HG03108 (cell line): ENCODE results near the gene DCAF7.

Experiments used
- ATAC-seq: cut with Tn5 transposase; IDR thresholded peaks from one replicate; pipeline ENCODE4 v1.9.1; 2021; ENCODE audit warnings: moderate library complexity; ENCODE audit not compliant: unreplicated experiment

The DCAF7 gene

DNA sequence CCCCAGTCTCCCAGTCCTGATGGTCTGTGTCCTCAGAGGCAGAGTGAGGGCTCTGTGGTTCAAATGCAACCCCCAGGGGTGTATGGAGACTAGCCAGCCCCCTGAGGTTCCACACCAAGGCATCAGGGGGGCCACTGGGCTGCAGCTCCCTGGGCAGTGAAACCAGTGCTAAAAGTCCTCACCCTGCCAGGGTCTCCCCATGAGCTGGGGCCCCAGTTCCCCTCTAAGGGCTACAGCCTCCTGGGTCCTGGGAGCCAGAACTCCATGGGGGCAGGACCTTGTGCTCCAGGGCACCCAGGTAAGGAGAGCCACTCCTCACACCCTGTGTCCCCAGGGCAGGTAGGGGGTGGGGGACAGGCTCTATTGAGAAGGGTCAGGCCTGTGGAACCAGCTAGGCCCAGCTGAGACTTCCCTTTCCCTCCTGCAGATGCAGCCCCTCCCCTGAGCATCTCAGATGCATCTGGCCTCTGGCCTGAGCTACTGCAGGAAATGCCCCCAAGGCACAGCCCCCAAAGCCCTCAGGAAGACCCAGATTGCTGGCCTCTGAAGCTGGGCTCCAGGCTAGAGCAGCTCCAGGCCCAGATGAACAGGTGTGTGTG lies 6.4 kb upstream of the DCAF7 start:
- no peak for ATAC-seq

DNA sequence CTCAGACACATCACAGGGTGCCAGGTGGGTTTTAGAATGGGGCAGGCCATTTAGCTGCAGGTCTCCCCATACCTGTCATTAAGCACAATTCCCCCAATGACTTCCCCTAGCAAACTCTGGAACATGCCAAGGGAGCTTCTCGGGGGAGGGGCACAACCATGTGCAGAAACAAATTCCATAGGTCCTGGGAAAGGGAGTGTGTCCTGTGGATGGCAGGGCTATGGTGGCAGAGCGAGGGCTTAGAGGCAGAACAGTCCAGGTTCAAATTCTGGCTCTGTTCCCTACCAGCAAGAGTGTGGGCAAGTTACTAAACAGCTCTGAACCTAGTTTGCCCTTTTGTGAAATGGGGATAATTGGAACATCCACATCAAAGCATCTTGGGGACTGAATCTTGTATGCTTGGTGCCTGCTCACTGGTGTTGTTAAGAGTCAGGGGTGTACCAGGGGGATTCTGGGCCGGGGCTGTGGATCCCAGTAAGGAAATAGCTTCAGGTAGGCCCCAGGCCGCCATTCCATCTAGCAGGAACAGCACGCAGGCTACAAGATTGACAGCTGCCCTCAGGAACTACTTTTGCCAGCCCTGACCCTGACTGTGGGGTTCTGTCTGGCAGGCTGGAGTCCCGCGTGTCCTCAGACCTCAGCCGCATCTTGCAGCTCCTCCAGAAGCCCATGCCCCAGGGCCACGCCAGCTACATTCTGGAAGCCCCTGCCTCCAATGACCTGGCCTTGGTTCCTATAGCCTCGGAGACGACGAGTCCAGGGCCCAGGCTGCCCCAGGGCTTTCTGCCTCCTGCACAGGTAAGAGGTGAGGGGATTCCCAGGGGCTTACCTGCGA lies 5.6 kb upstream of the DCAF7 start:
- ATAC-seq = no peak

DNA sequence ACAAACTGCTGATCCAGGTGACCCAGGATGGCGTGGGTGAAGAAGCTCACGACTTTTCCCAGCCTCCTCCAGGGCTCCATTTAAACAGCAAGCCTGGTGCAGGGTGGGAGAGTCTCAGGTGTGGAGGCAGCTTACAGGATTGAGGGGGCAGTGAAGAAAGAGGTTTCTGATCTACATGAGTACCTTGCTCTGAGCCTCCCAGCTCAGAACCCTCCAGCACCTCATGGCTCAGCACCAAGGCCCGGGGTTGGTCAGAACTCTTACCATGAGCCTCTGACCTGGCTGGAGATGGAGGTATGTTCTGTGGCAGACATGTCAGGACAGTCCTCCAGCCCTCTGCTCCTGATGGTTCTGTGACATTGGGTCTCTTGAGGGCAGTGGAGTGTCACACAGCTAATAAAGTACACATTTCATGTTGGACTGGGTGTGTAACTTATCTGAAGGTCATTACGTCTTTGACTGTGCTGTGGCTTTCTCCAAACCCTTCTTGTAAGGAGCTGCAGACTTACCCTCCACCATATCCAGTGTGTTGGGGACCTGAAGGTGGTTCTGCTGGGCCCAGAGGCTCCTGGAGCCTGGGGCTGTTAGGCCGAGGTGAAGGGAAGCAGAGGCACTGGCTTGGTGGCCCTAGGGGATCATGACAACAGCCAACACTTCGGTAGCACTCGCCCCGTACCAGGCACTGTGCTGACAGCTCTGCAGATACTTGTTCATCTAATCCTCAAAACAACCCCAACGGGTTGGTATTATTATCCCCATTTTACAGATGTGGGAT lies 3.8 kb upstream of the DCAF7 start:
- ATAC-seq = no peak

GRCh38 chr17:63547083-63547523 lies 3.2 kb upstream of the DCAF7 start:
- no peak for ATAC-seq

DNA sequence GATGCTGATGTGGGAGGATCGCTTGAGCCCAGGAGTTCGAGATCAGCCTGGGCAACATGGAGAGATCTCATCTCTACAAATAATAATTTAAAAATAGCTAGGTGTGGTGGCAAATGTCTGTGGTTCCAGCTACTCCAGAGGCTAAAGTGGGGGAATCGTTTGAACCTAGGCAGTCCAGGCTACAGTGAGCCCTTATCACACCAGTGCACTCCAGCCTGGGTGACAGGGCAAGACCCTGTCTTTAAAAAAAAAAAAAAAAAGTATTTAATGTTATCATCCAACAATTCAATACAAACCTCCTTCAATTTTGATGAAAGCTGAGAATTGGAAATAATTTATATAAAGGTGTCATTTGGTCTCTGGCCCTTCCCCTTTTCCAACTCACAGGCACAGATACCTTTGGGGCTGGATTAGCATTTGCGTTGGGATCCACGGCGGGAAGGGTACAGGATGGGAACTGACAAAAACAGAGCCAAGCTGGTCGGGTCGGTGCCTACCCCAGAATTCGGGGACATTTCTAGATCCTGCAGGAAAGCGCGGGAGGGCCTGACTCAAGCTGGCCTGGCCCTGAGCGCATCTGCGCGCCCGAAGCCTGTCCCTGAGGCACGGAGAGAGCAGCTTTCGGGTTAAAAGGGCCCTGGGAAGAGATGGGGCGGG lies 860 bp upstream of the DCAF7 start:
- no peak for ATAC-seq

GRCh38 chr17:63550817-63551639 lies 751 bp downstream of the DCAF7 start:
- ATAC-seq = no peak

DNA sequence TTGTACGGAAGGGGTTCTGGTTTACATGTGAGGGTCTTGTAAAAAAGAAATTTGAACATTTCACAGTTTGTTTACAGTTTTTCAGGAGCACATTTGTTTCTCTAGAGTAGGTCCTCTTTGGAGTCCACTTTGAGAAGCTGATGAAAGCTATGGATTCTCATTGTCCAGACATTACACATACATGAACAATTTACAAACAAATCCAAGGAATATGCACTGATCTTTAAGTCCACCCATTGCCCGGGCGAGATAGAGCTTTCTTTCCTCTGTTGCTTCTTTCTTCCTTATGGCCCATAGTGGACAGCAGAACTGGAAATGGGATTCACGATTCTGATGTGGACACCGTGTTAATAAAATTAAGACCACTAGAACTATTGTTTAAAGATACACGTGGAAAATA lies 1.9 kb downstream of the DCAF7 start:
- no peak for ATAC-seq

DNA sequence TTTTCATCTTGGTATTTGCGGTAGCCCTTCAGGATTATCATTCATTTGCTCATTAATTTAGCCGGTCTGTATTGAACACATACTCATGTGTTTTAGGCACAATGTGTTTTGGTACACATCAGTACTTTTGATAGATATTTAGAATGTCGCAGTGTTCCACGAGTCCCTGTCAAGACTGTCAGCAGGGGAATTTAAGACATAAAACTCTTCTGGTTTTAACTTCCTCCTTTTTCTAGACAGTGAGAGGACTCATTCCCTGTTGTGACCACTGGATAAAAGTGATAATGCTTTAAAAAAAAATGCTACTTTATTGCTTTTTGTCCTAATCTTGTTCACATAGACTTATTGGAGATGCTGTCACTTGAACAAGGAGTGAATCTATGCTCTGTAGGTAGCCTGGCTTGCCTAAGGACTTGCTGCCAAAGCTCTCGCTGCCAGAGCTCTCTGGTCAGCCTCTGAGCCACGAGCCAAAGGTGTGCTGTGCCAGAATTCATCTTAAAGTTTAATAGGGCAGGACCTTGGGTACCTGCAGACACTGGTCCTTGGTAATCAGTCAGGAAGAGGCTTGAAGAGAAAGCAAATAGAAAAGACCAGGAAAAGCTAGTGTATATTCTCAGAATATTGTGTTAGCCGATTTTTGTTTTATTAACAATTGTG lies 5.4 kb downstream of the DCAF7 start:
- no peak for ATAC-seq

GRCh38 chr17:63557416-63557815 lies 7.1 kb downstream of the DCAF7 start:
- ATAC-seq = no peak

DNA sequence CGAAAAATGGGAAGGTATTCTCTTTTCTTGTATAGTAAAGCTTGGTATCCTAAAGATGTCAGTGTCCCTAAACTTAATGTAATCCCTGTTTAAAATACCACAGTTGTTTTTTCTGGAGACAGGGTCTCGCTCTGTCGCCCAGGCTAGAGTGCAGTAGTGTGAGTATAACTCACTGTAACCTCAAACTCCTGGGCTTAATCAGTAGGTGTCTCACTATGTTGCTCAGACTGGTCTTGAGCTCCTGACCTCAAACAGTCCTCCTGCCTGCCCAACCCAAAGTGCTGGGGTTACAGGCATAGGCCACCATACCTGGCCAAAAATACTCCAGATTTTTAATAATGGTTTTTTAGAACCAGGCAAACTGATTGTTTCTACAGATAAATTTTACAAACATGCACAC lies 8.2 kb downstream of the DCAF7 start:
- no peak for ATAC-seq

DNA sequence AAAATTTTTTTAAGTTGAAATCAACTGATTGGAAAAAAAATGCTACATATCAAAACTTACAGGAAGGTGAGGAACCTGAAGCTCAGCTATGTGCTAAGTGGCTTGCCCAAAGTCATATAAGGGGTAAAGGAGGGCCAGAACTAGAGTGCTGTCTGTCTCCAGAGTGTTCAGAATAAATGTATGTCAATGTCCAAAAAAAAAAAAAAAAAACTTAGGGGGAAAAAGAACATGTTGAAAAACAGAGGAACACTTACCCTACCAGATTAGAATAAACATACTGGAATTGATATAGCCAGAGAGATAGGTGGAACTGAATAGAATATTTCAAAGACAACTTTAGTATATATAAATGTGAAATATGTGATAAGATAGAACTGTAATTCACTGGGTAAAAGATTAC lies 11.5 kb downstream of the DCAF7 start:
- ATAC-seq = no peak

GRCh38 chr17:63563339-63563738 lies 13.1 kb downstream of the DCAF7 start:
- no peak for ATAC-seq

- no peak for ATAC-seq
These were observed 14.3 kb downstream of the DCAF7 start for GRCh38 chr17:63564562-63564961.

- ATAC-seq = no peak
These were observed 17.0 kb downstream of the DCAF7 start for GRCh38 chr17:63567229-63567628.

DNA sequence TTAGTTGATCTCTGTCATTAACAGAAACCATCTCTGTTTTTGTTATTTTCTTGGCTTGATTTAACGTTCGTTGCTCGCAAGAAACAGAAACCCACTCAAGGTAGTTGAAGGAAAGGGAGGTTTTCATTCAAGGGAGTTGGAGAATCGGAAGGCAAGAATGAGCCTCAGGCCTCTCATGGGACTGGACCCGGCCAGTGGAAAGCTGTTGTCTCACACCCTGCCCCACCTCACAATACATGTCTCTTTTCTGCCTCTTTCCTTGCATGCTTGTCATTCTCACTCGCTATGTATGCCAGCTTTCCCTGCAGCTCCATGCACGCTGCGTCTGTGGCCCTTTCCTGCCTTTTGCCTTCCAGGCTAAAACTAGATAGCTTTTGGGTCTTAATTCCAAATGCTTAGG lies 18.3 kb downstream of the DCAF7 start:
- no peak for ATAC-seq

DNA sequence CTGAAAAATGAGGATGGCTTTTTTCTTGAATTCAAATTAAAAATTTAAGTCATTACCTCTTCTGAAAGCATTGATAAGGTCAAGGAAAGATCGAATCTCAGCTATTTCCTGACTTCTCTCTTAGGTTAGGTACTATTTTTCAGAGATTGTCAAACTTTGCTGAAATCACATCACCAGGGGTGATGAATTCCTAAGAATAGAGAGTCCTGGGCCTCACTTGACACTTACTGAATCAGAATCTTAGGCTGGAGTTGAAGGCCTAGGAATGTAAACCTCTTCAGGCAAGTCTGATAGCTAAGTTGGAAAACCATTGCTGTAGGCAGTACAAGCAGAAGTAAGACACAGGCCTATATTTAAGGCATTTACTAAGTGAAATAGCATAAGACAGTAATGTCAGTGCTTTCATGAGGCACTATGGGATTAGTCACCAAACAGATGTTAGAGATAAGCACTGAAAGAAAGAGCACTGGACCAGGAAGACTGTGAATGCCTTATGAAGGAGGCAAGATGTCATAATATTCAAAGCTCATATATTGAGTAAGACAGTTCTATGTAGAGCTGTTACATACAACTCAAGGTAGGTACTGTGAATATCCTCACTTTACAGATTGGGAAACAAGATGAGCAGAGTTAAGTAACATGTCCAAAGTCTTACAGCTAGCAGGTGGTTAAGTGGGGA lies 21.5 kb downstream of the DCAF7 start:
- no peak for ATAC-seq

- no peak for ATAC-seq
These were observed 23.4 kb downstream of the DCAF7 start for GRCh38 chr17:63573634-63574033.

GRCh38 chr17:63578027-63578768 lies 27.9 kb downstream of the DCAF7 start:
- no peak for ATAC-seq

DNA sequence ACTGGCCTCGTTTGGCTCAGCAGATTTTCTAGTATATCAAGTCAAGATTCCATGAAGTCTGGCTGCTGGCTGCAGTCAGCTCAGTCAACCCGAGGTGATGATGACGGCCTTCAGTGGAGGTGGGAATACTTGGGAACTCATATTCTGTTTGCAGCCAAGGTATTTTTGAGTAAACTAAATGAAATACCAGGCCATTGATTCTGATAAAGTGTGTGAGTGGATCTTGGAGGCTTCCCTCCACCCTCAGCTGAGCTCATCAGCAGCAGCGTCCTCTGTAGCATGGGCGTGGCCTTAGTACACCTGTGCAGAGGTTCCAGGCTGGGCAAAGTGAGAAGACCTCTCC lies 28.5 kb downstream of the DCAF7 start:
- no peak for ATAC-seq
